HPDE6-E6E7 (cell line): ENCODE measurements around the gene MSH2.
A peak's percentile ranks its signal among the peaks of the same experiment; 100 is the strongest.

ENCODE experiments used
- DNase-seq: peaks from one replicate; pipeline ENCODE4 v3.0.0; 2011; ENCODE audit warnings: missing footprints; ENCODE audit errors: extremely low spot score

Gene MSH2

DNA sequence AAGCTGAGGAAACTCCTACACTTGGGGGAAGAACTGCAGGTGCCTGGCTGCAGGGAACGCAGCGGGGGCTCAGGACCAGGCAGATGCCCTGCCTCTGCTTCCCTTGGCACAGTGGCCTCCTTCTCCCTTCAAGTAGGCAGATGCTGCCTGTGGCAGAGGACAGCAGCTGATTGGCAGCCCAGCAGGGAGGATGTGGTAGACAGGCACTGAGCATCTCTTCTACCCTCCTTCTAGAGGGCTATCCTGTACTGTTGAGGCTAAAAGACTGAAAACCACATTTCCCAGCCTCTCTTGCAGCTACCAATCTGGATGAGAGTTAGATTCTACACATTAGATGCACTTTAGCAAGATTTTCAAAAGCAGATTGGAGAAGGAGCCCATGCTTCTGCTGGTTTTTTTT lies 105.7 kb downstream of the MSH2 start:
- DNase-seq = no peak

- no peak for DNase-seq
These were observed 106.3 kb downstream of the MSH2 start for GRCh38 chr2:47509250-47509649.

DNA sequence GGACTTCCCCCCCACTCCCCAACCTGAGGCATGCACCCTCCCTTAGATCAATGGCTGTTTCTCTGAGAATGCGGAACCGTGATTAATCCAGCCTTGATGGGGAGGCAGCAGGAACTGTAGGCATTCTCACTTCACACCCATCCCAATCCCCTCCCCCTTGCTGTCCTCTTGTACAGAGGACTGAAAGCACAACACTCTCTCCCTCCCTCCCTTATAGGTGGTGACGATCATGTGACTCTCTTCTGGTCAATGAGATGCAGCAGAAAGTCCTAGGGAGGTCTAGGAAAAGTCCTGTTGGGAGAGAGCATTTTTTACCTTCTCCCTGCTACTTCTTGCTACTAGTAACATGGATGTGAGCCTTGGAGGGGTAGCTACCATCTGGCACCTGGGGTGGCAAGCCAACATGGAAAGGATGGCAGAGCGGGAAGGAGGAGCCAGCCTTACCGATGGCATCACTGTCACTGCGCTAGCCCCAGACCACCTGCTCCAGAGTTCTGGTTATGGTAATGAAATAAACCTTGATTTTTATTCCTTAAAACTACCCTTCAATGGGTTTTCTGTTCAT lies 106.9 kb downstream of the MSH2 start:
- no peak for DNase-seq

DNA sequence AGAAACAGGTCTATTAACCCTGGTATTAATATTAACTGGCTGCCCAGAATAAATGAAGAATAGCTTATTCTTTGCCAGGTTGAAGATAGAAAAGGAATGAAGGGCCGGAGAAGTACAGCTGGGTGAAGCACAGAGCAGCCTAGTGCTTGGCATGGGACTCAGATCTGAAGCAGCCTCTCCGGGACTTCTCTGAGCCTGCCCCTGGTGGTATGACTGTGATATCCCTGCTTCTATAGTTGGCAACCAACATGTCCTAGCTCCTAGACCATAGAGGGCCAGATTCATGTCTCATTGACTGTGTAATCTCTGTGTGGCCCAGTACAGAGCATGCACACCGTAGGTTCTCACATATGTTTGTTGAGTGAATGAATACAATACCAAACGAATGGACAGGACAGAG lies 107.8 kb downstream of the MSH2 start:
- DNase-seq = no peak

DNA sequence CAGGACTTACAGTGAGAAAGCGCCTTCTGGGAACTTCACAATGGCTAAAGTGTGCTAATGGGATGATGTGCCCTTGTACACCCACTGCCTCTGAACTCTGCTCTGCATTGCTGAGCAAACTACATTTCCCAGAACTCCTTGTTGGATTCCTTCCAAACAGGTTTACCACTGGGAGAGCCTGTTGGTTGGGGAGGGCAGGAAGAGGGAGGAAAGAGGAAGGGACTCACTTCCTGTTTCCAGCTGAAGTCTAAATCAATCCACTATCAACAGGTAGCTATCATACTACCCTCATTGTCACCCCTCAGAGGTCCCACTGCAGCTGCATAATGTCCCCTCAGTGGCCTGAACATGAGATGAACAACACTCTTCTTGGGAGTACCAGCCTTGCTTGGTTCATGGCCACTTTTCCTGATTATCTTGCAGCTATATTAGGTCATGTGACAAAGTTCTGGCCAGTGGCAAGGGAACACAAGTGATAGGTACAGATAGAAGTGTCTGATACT lies 109.7 kb downstream of the MSH2 start:
- DNase-seq = no peak

DNA sequence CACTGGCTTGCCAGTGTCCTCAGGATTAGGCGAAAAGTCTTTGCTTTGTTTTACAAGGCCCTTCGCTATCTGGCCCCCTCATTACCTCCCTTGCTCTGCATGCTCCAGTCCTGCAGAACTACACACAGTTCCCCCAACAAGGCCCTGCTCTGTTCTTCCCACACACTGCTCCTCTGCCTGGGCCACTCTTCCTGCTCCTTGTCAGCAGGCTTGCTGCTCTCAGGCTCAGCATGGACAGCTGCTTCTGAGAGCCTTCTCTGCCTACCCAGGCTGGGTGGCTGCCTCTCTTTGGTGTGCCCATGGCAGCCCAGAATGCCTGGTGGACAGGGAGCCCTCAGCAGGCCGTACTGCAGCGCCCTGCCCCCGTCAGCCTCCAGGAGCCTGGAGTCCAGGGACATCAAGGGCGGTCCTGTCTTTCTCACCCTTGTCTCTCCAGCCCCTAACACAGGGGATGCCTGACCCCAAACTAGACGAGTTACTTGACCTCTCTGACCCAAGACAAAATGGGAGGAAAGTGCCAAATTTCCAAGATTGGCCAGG lies 111.1 kb downstream of the MSH2 start:
- no peak for DNase-seq

DNA sequence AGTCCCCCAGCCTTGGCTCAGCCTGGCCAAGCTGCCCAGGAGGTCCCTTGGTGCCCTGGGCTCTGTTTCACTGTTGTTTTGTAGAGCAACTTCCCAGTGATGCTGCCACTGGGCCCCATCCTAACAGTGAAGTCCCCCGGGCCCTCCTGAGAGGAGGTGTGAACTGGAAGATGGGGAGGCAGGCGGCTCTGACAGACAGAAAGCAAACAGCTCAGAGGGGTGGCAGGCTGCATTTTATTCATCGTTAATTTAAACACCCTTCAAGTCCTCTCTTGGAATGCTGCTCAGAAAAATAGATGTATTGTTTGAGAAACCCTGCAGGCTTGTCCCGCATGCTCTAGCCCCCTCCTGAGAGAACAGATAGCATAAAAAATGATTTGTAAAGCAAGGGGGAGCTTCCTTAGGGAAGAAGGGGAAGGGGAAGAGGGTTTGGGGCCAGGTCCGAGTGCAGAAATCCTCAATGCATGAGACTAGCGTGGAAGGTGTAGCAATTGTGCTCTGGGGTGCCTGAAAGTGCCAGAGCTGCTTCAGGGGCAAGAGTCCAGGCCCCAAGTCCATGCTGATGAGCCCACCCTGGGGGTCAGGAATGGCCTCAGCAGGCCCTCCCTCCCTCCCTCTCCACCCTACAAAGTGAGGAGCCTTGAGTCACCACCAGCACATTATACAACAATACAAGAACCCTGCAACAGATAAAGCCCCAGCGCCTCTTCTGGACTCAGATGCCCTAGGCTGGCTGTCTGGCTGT lies 113.6 kb downstream of the MSH2 start:
- no peak for DNase-seq

DNA sequence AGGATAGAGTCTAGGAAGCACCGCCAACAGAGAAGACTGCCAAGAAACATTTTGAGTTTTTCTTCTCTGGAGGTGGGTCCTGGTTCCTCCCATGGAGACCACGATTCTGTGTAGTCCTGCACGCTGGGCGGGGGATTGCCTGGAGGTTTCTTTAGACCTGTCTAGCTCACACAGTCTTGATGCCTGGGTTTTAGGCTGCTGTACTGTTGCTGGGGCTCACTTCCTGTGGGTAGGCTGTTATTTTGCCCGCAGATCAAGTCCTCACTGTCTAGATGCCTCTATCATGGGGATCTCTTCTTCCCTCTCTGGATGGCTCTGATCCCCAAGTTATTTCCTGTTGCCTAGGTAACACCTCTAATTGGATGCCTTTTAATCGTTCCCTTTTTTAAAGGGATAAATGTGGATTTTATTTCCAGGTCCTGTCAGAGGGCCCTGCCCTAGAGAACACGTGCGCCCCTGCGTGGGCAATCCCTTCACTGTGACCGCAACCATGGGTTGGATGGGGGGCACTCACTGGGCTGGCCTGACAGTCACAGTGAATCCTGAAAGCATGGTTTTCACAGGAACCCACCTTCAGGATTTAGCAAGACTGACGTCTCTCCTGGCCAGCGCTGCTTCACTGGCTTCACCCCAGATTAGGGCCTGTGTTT lies 115.7 kb downstream of the MSH2 start:
- DNase-seq = no peak

GRCh38 chr2:47519147-47519537 lies 116.2 kb downstream of the MSH2 start:
- DNase-seq = no peak

DNA sequence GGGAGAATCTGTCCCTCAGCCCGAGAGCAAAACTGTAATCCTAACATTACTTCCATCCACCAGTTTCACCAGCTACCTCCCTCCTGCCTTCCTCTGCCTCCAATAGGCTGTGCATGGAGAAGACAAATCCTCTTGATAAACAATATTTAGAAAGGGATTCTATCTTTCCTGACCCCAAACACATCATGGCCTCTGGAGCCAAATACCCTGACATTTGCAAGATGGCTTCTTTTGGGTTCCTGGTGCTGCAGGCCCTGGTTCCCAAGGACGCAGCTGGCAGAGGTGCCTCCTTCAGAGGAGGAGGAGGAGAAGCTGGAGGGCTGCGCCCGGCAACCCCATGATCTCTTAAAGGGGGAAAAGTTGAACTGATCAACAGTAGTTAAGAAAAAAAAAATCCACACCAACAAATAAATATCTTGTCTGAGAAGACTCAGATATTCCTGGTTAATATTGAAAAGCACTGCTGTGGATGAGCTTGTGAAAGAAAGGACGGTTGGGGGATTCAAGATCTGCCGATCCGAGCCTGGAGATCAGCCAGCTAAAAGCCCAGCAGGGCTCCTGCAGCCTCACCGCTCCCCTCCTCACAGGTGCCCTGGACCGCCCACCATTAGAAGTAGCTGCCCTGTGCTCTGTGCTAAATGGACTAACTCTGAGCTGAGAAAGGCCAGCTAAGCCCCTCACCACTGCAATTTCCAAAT lies 116.8 kb downstream of the MSH2 start:
- DNase-seq = no peak

- DNase-seq = no peak
These were observed 117.3 kb downstream of the MSH2 start for GRCh38 chr2:47520302-47520630.

- peak; percentile 29 for DNase-seq
These were observed 118.1 kb downstream of the MSH2 start for GRCh38 chr2:47520825-47521665.

- DNase-seq = no peak
These were observed 118.8 kb downstream of the MSH2 start for GRCh38 chr2:47521666-47522285.

DNA sequence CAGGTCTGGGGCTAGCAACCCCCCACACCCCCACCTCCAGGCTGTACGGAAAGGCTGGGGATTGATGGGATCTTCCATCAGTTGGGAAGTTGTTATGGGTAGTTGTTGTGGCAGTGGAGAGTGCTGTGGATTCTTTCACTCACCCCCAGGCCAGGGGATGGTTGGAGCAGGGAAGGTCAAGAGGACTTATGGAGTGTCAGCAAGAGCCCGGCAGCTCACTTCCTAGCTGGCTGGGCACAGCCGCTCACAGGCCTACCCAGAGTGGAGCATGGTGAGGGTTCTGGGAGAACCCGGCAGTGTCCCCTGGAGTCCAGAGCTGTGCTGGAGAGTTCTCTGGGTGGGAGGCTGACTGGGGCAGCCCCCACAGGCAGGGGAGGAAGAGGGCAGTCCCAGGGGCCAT lies 122.2 kb downstream of the MSH2 start:
- no peak for DNase-seq

DNA sequence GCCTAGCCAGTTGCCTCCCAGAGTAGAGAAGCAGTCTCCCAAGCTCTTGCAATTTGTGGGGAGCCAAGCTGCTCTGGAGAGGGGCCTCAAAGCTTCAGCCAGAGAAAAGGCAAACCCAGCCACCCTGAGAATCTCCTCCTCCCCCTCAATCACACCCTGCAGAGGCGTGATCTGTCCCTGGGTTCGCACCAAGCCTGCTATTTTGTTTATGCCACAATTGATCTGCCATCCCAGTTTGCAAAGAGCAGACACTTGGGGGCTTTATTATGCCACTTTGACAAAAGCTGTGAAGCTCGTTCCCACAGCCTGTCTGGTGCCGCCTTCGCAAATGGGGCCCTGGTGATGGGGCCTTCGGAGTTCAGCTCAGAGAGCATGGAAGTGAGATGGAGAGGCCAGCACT lies 125.5 kb downstream of the MSH2 start:
- DNase-seq = no peak

DNA sequence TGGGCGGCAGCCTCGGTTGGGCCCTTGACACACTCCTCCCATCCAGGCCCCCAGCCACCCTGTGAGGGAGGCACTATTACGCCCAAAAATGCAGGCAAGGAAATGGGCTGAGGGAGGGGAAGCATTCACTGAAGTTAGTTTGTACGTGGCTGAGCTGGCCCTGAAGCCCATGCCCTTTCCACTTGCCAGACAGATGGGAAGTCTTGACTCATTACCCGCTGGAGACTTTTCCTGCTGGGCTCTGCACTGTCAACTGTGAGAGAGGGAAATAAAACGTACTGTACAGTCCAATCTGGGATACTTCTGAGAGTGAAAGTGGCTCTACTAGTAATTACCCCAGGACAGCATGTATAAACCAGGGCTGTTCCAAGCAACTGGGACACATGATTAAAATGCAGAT lies 125.9 kb downstream of the MSH2 start:
- DNase-seq = no peak

- DNase-seq = no peak
These were observed 127.3 kb downstream of the MSH2 start for GRCh38 chr2:47530105-47530760.

DNA sequence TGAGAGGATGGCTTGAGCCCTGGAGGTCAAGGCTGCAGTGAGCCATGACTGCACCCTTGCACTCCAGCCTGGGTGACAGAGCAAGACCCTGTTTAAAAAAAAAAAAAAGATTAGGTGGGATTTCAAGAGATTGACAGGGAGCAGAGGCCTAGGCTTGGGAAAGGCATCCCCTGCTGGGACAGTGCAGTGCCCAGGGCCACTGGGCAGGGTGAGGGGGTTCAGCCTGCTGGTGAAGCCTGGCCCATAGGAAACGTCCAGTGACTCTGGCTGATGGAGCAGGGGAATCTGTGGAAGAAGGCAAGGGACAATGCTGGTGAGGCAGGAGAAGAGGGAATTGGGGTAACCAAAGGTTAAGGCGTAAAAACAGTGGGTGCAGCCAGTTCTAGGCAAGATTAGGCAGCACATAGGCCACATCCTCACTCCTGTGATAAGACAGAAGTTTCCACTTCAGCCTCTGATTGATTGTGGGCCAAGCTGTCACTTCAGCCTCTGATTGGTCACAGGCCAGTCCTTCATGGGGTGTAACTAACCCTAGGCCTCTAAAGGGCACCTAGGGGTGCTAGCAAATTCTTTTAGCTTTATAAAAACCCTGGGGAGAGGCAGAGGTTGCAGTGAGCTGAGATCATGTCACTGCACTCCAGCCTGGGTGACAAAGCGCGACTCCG lies 128.6 kb downstream of the MSH2 start:
- no peak for DNase-seq
